H1 (cell line): ENCODE measurements around the gene CREB3L1. TPM values are rescaled to one million over a fixed set of nuclear protein-coding genes. Genes with fewer than 3 reads are reported as not detected.

Experiments used
- CTCF ChIA-PET: fragments of 300-600 bp; sonication (Branson Sonifier 250); formaldehyde crosslinking; loops from one replicate; lab custom pipeline; 2021; ENCODE audit not compliant: partially characterized antibody; lab: Charles Lee
- POLR2A ChIA-PET: fragments of 300-600 bp; sonication (Branson Sonifier 250); formaldehyde crosslinking; loops from one replicate; lab custom pipeline; 2021; ENCODE audit warnings: inconsistent platforms; ENCODE audit not compliant: partially characterized antibody; lab: Charles Lee
- DNase-seq, 2 experiments: peaks; one replicate each; pipeline versions ENCODE4 v3.0.0 to v3.0.0-alpha.2; 2010 to 2022; ENCODE audit warnings: low spot score in 2 of 2, low read depth in 1 of 2, mixed read lengths in 1 of 2
- FAIRE-seq: peaks from 2 replicates; lab custom pipeline; 2011; peaks lifted over from hg19 to GRCh38; lab: Jason Lieb, UNC
- H2AFZ ChIP-seq: 2 replicates; pipeline ENCODE4 v1.8.1; 2012; ENCODE audit warnings: low read length, inconsistent platforms
- H2AK5ac ChIP-seq: 2 replicates; pipeline ENCODE4 v1.6.1; 2013; ENCODE audit warnings: low read depth, low read length
- H2BK120ac ChIP-seq: replicated peaks from 2 replicates; pipeline ENCODE3; 2013; ENCODE audit warnings: low read depth, low read length, inconsistent platforms
- H2BK12ac ChIP-seq: 2 replicates; pipeline ENCODE4 v1.6.1; 2013; ENCODE audit warnings: low read depth, low read length
- H2BK15ac ChIP-seq: 2 replicates; pipeline ENCODE4 v1.6.1; 2013; ENCODE audit warnings: low read length
- H2BK20ac ChIP-seq: 2 replicates; pipeline ENCODE4 v1.6.1; 2013; ENCODE audit warnings: low read length
- H2BK5ac ChIP-seq: 2 replicates; pipeline ENCODE4 v1.6.1; 2013; ENCODE audit warnings: low read depth, low read length
- H3K14ac ChIP-seq: 2 replicates; pipeline ENCODE4 v1.6.1; 2013; ENCODE audit warnings: inconsistent platforms; ENCODE audit not compliant: insufficient read length
- H3K18ac ChIP-seq: 2 replicates; pipeline ENCODE4 v1.6.1; 2013; ENCODE audit warnings: low read length; ENCODE audit errors: extremely low read depth
- H3K23ac ChIP-seq: 2 replicates; pipeline ENCODE4 v1.6.1; 2013; ENCODE audit warnings: inconsistent platforms; ENCODE audit not compliant: insufficient read length
- H3K23me2 ChIP-seq: 2 replicates; pipeline ENCODE4 v1.6.1; 2013; ENCODE audit warnings: low read depth, low read length
- H3K27ac ChIP-seq: 2 replicates; pipeline ENCODE4 v1.6.1; 2011; ENCODE audit warnings: low read depth, low read length, inconsistent platforms
- H3K27me3 ChIP-seq, 4 experiments: replicated peaks in 1 of 4; 1 replicate in 1 of 4; 2 replicates in 3 of 4; pipeline versions ENCODE4 v1.6.1 to v1.8.1; 2011 to 2013; ENCODE audit warnings: low read length in 3 of 4, mild to moderate bottlenecking in 3 of 4, inconsistent platforms in 2 of 4, mixed read lengths in 2 of 4, moderate library complexity in 1 of 4; ENCODE audit not compliant: control insufficient read depth in 3 of 4, insufficient read depth in 3 of 4; ENCODE audit errors: extremely low read depth in 1 of 4
- H3K36me3 ChIP-seq, 4 experiments: 2 replicates each; pipeline versions ENCODE4 v1.6.1 to v1.8.1; 2011 to 2013; ENCODE audit warnings: mild to moderate bottlenecking in 4 of 4, low read length in 3 of 4, moderate library complexity in 2 of 4, control low read depth in 1 of 4, inconsistent platforms in 1 of 4; ENCODE audit not compliant: insufficient read depth in 4 of 4, control insufficient read depth in 2 of 4
- H3K4ac ChIP-seq: replicated peaks from 2 replicates; pipeline ENCODE3; 2013; ENCODE audit warnings: low read length, low read depth, mixed read lengths, inconsistent platforms; ENCODE audit not compliant: insufficient read length
- H3K4me1 ChIP-seq, 4 experiments: replicated peaks in 1 of 4; 1 replicate in 1 of 4; 2 replicates in 3 of 4; pipeline versions ENCODE4 v1.6.1 to v1.8.1; 2011 to 2013; ENCODE audit warnings: low read length in 3 of 4, inconsistent platforms in 2 of 4, mixed read lengths in 1 of 4; ENCODE audit not compliant: insufficient read depth in 4 of 4, control insufficient read depth in 3 of 4
- H3K4me2 ChIP-seq, 2 experiments: 2 replicates each; pipeline versions ENCODE4 v1.6.1 to v1.8.1; 2011 to 2013; ENCODE audit warnings: low read depth in 2 of 2, low read length in 2 of 2, control low read depth in 1 of 2, inconsistent platforms in 1 of 2, mild to moderate bottlenecking in 1 of 2; ENCODE audit not compliant: insufficient read depth in 1 of 2
- H3K4me3 ChIP-seq, 4 experiments: fragments of 200-600, 300-600 bp in 1 of 4; sonication (generic), shearing (Covaris generic), sonication (Bioruptor Twin) in 1 of 4; 2 replicates each; pipeline versions ENCODE4 v1.5.1 to v1.8.1; 2011 to 2016; ENCODE audit warnings: low read length in 4 of 4, low read depth in 3 of 4, control low read depth in 2 of 4, inconsistent platforms in 2 of 4, mild to moderate bottlenecking in 2 of 4, mixed read lengths in 1 of 4, moderate library complexity in 1 of 4; ENCODE audit not compliant: insufficient read depth in 2 of 4; ENCODE audit errors: extremely low read depth in 1 of 4
- H3K56ac ChIP-seq: replicated peaks from 2 replicates; pipeline ENCODE3; 2013; ENCODE audit warnings: low read depth, mild to moderate bottlenecking, mixed read lengths, low read length, inconsistent platforms; ENCODE audit not compliant: insufficient read length
- H3K79me1 ChIP-seq: 2 replicates; pipeline ENCODE4 v1.6.1; 2013; ENCODE audit warnings: low read depth, low read length, control low read depth
- H3K79me2 ChIP-seq, 2 experiments: 2 replicates each; pipeline versions ENCODE4 v1.6.1 to v1.8.1; 2012 to 2013; ENCODE audit warnings: low read length in 2 of 2, mild to moderate bottlenecking in 2 of 2, inconsistent platforms in 1 of 2; ENCODE audit not compliant: insufficient read depth in 2 of 2, control insufficient read depth in 1 of 2
- H3K9ac ChIP-seq, 4 experiments: replicated peaks in 1 of 4; 1 replicate in 1 of 4; 2 replicates in 3 of 4; pipeline versions ENCODE4 v1.6.1 to v1.8.1; 2011 to 2013; ENCODE audit warnings: low read depth in 3 of 4, low read length in 3 of 4, control low read depth in 2 of 4, mild to moderate bottlenecking in 2 of 4, moderate library complexity in 2 of 4, inconsistent platforms in 1 of 4; ENCODE audit errors: extremely low read depth in 1 of 4
- H3K9me3 ChIP-seq, 2 experiments: 2 replicates each; pipeline versions ENCODE4 v1.6.1 to v1.8.1; 2012 to 2013; ENCODE audit warnings: mild to moderate bottlenecking in 2 of 2, moderate library complexity in 2 of 2, control low read depth in 1 of 2, inconsistent platforms in 1 of 2, low read depth in 1 of 2, low read length in 1 of 2, mixed read lengths in 1 of 2; ENCODE audit not compliant: insufficient read depth in 2 of 2
- H4K20me1 ChIP-seq, 2 experiments: replicated peaks in 1 of 2; 2 replicates each; pipeline versions ENCODE3 to v1.8.1; 2011 to 2013; ENCODE audit warnings: inconsistent platforms in 2 of 2, low read length in 2 of 2, mild to moderate bottlenecking in 1 of 2; ENCODE audit not compliant: insufficient read depth in 2 of 2, control insufficient read depth in 1 of 2
- H4K5ac ChIP-seq: 2 replicates; pipeline ENCODE4 v1.6.1; 2013; ENCODE audit warnings: low read length, low read depth, mixed read lengths, inconsistent platforms; ENCODE audit not compliant: insufficient read length
- H4K8ac ChIP-seq: 2 replicates; pipeline ENCODE4 v1.8.0; 2013; ENCODE audit warnings: mild to moderate bottlenecking, moderate library complexity, low read length, inconsistent platforms; ENCODE audit not compliant: insufficient read depth; ENCODE audit errors: extremely low read depth
- H4K91ac ChIP-seq: replicated peaks from 2 replicates; pipeline ENCODE3; 2013; ENCODE audit warnings: low read length, mixed read lengths, inconsistent platforms; ENCODE audit not compliant: insufficient read length
- CHD2 ChIP-seq: IDR thresholded peaks from 2 replicates; pipeline ENCODE4 v1.6.1; 2012; ENCODE audit warnings: low read length, improper control_type of control experiment
- HDAC2 ChIP-seq, 2 experiments: fragments of 300-600 bp in 1 of 2; sonication (generic) in 1 of 2; IDR thresholded peaks; 2 replicates each; pipeline ENCODE4 v1.6.1; 2011 to 2012; ENCODE audit warnings: low read depth in 2 of 2, low read length in 2 of 2, mild to moderate bottlenecking in 2 of 2, moderate library complexity in 2 of 2, borderline replicate concordance in 1 of 2, inconsistent platforms in 1 of 2
- SAP30 ChIP-seq: fragments of 300-600 bp; sonication (generic); IDR thresholded peaks from 2 replicates; pipeline ENCODE4 v1.7.1; 2012; ENCODE audit warnings: low read length, moderate library complexity, mild to moderate bottlenecking, inconsistent platforms; ENCODE audit not compliant: insufficient read depth, insufficient replicate concordance
- SIRT6 ChIP-seq: IDR thresholded peaks from one replicate; pipeline ENCODE4 v1.7.1; 2012; ENCODE audit warnings: low read length, inconsistent platforms
- WGBS, 2 experiments: shearing (Covaris generic) in 1 of 2; methylation state at CpG; one replicate each; pipeline versions ENCODE4 v1.1.6 to v1.1.7; 2013 to 2015; ENCODE audit warnings: low lambda C conversion rate in 2 of 2, mixed read lengths in 2 of 2, inconsistent platforms in 1 of 2, low coverage in 1 of 2, missing lambda C conversion rate in 1 of 2; ENCODE audit not compliant: insufficient replicate concordance in 2 of 2, insufficient coverage in 1 of 2, insufficient read length in 1 of 2; ENCODE audit errors: extremely low coverage in 1 of 2, missing lambda C conversion rate in 1 of 2; 5-methylcytosine and 5-hydroxymethylcytosine counted together
- polyA plus RNA-seq, 7 experiments: library from polyadenylated mRNA; depleted of rRNA in 3 of 7; stranded (reverse) in 5 of 7; unstranded in 2 of 7; fragments of >200 nt in 5 of 7; fragments of 200-250 nt in 2 of 7; gene quantifications; 1 replicate in 5 of 7; 2 replicates in 1 of 7; 4 replicates in 1 of 7; pipeline versions ENCODE4 v1.2.1 to v1.2.3, GENCODE V29; 2011 to 2013; ENCODE audit warnings: missing spikeins in 2 of 7, mixed read lengths in 2 of 7
- total RNA-seq: library from RNA; stranded (reverse); fragmentation: NEBNext Ultra II Directional; extraction: Animal tissue kit (Norgen Biotek cat#: 25700); gene quantifications from 2 replicates; pipeline ENCODE4 v1.2.1, GENCODE V29; 2021

The CREB3L1 gene
- total and polyA plus RNA-seq, 2 of the 8 experiments (the other 6 are each of a cell fraction or from before 2014, with no cell fraction given) = 4.1 to 12.7 TPM

DNA sequence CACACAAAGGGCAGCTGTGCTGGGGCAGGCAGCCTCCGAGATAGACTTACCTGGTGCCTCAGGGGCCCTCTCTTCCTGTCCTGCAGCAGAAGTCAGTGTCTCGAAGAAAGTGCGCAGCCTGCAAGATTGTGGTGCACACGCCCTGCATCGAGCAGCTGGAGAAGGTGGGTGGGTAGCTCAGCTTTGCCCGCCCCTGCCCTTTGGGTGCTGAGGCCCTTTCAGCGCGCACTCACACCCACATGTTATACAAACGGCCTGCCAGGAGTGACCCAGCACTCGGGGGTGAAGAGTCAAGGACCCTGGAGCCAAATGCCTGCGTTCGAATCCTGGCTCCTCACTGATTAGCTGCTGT is 90.4 kb downstream of the CREB3L1 start:
- Histone ChIP-seq H2BK15ac (no peak overlapping the region), H3K79me1 (peaks cover 13% of the 10 kb centered on the region), H3K9ac (no peak overlapping the region), H4K5ac (no peak overlapping the region), H3K4me2 (no peak overlapping the region), H2AK5ac (no peak overlapping the region), H2BK5ac (no peak overlapping the region), H3K9me3 (no peaks in the 10 kb centered on the region), H3K23ac (no peak overlapping the region), H2AFZ (no peak overlapping the region), H4K20me1 (peaks cover 8 to 26% of the 10 kb centered on the region in 2 experiments), H2BK120ac (no peak overlapping the region), H3K56ac (no peak overlapping the region), H2BK12ac (no peak overlapping the region), H3K4ac (no peak overlapping the region), H3K36me3 (peaks cover 2 to 12% (median 4%) of the 10 kb centered on the region in 4 experiments; a peak in 5 of 8 replicates), H3K4me3 (no peak overlapping the region), H3K14ac (no peak overlapping the region), H3K23me2 (no peaks in the 10 kb centered on the region), H3K4me1 (peaks cover 0 to 14% (median 5%) of the 10 kb centered on the region in 4 experiments; a peak in 5 of 7 replicates), H3K27me3 (no peaks in the 10 kb centered on the region), H3K27ac (no peak overlapping the region), H3K79me2 (peaks cover 0 to 22% of the 10 kb centered on the region in 2 experiments; a peak in 2 of 4 replicates), H4K91ac (no peak overlapping the region), H2BK20ac (no peak overlapping the region), H3K18ac (no peak overlapping the region), H4K8ac (no peak overlapping the region)
- DNase-seq (no peak), FAIRE-seq (no peak)
- no peak for TF ChIP-seq HDAC2 (IDR thresholded peaks at IDR 0.05; ENCODE audit: borderline replicate concordance in 1 of 2, low read depth in 2 of 2, low read length in 2 of 2)
- TF ChIP-seq SIRT6 = no peak
- no peak for TF ChIP-seq CHD2
- no peak for TF ChIP-seq SAP30
- WGBS, 2 experiments = 93% methylated on average over 12 of the region's 12 CpGs; no CpG with 5 or more reads in 1 of the 2 experiments
- CTCF ChIA-PET = interaction anchor here (0.7 to 44.5 kb wide), 18 partner anchors 10 to 471 kb away, joined by 3 to 1004 read pairs (median 5); partner anchors contain the start of genes CHRM4 and DGKZ
- POLR2A ChIA-PET = interaction anchor here (1.4 to 1.6 kb wide), 2 partner anchors 8 to 125 kb away, joined by 3 to 4 read pairs; no protein-coding TSS in a partner anchor
